Measurements from ENCODE around the gene PML. TPM values are rescaled to one million over a fixed set of nuclear protein-coding genes. Genes with fewer than 3 reads are reported as not detected.
"Not testable (repeated sequence)": the region's sequence is repeated elsewhere in the genome, so short reads cannot be mapped to it uniquely, and the experiment has no call there.

The PML gene
- total and polyA plus RNA-seq, 10 donors = 17.5 to 127 (median 83.1) TPM

DNA sequence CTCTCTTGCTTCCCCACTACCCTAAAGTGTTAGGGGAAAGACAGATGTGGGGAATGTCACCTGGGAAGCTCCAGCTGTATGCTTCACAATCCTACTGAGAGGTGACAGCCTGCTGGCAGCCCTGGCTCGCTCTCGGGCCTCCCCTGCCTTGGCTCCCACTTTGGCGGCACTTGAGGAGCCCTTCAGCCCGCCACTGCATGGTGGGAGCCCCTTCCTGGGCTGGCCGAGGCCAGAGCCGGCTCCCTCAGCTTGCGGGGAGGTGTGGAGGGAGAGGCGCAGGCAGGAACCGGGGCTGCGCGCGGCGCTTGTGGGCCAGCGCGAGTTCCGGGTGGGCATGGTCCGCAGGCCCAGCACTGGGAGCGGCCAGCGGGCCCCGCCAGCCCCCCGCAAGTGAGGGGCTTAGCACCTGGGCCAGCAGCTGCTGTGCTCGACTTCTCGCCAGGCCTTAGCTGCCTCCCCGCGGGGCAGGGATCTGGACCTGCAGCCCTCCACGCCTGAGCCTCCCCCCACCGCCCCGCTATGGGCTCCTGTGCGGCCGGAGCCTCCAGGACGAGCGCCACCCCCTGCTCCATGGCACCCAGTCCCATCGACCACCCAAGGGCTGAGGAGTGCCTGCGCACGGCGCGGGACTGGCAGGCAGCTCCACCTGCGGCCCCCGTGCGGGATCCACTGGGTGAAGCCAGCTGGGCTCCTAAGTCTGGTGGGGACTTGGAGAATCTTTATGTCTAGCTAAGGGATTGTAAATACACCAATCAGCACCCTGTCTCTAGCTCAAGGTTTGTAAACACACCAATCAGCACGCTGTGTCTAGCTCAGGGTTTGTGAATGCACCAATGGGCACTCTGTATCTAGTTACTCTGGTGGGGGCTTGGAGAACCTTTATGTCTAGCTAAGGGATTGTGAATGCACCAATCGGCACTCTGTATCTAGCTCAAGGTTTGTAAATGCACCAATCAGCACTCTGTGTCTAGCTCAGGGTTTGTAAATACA is 58.0 kb downstream of the PML start:
- not testable (repeated sequence) for H3K9me3 ChIP-seq; H3K27me3 ChIP-seq (replicated peaks in 1 of 7); H3K36me3 ChIP-seq; H3K4me3 ChIP-seq
- TF ChIP-seq POLR2AphosphoS5 (IDR thresholded peaks at IDR 0.05) = peak in 1 of 3 donors; percentile 16
- H3K27ac ChIP-seq = peak overlapping the region in 7 of 8 donors; percentile 46 to 80 (median 66)
- DNase-seq = peak; percentile 72
- intact Hi-C loops (cut with DNase I; ENCODE audit: low total_unique reads) = loop anchor here (5.0 kb wide), 1 partner anchor 270 kb away; no protein-coding TSS in a partner anchor
- peaks cover 11 to 52% (median 29%) of the 10 kb centered on the region in 6 donors for H3K4me1 ChIP-seq
- WGBS, 5 donors = 90 to 94% (median 90%) methylated on average over 20 to 42 of the region's 42 CpGs

DNA sequence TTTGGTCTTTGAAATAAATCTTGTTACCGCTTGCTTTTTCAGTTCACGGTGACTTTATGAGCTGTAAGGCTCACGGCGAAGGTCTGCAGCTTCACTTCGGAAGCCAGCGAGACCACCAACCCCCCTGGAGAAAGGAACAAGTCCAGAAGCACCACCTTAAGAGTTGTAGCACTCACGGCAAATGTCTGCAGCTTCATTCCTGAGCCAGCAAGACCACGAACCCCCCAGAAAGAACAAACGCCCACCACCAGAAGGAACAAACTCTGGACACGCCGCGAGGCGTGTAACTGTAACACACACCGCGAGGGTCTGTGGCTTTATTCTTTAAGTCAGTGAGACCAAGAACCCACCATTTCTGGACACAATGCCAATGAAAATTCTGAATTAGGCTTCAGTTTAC is 59.0 kb downstream of the PML start:
- no peak for DNase-seq
- Histone ChIP-seq H3K4me3 (no peak overlapping the region), H3K4me1 (peaks cover 7 to 43% (median 20%) of the 10 kb centered on the region in 6 donors), H3K36me3 (no peaks in the 10 kb centered on the region), H3K27me3 (replicated peaks in 1 of 7) (no peaks in the 10 kb centered on the region), H3K27ac (no peak overlapping the region), H3K9me3 (no peaks in the 10 kb centered on the region)
- TF ChIP-seq POLR2AphosphoS5 (IDR thresholded peaks at IDR 0.05) (no peak), POLR2A (IDR thresholded peaks at IDR 0.05) (no peak)
- TF ChIP-seq, protein P1, sequence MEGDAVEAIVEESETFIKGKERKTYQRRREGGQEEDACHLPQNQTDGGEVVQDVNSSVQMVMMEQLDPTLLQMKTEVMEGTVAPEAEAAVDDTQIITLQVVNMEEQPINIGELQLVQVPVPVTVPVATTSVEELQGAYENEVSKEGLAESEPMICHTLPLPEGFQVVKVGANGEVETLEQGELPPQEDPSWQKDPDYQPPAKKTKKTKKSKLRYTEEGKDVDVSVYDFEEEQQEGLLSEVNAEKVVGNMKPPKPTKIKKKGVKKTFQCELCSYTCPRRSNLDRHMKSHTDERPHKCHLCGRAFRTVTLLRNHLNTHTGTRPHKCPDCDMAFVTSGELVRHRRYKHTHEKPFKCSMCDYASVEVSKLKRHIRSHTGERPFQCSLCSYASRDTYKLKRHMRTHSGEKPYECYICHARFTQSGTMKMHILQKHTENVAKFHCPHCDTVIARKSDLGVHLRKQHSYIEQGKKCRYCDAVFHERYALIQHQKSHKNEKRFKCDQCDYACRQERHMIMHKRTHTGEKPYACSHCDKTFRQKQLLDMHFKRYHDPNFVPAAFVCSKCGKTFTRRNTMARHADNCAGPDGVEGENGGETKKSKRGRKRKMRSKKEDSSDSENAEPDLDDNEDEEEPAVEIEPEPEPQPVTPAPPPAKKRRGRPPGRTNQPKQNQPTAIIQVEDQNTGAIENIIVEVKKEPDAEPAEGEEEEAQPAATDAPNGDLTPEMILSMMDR (IDR thresholded peaks at IDR 0.05 in 8 of 11, conservative IDR thresholded peaks at IDR 0.05 in 3 of 11) = no peak
- 74 to 84% (median 77%) methylated on average over 15 of the region's 15 CpGs for WGBS, 5 donors
- intact Hi-C loops (cut with DNase I; ENCODE audit: low total_unique reads) = loop anchor here (5.0 kb wide), 1 partner anchor 269 kb away; no protein-coding TSS in a partner anchor

DNA sequence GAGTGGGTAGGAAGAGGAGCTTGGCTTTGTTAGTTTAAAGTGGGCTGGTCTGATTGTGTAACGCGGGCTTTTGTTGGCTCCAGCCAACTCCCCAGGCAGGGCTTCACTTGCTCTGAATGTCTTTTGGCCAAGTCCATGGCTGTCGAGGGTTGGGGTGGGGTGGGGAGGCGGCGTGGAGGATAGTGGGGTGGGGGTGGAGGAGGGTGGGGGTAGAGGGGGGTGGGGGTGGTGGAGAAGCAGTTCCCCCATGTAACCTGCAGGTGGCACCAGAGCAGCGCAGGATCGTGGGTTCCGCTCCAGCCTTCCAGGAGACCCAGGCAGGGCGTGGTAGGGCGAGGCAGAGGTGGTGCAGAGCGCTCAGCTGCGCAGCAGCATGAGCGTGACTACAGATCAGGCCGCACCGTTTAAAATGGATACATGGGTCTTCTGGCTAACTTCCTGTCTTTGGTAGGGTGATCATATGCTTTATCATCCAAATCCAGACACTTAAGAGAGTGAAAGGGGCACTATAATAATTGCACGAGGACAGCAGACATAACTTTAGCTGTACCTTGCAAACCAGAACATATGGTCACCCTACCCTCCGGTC is 59.5 kb downstream of the PML start:
- peaks cover 3 to 38% (median 18%) of the 10 kb centered on the region in 6 donors for H3K4me1 ChIP-seq
- intact Hi-C loops (cut with DNase I; ENCODE audit: low total_unique reads) = loop anchor here (5.0 kb wide), 1 partner anchor 268 kb away; no protein-coding TSS in a partner anchor
- peak; percentile 90 for DNase-seq
- no peaks in the 10 kb centered on the region for H3K36me3 ChIP-seq
- H3K27me3 ChIP-seq (replicated peaks in 1 of 7) = no peaks in the 10 kb centered on the region
- no peak overlapping the region for H3K27ac ChIP-seq
- H3K4me3 ChIP-seq = peak overlapping the region in 1 of 8 donors; percentile 44
- H3K9me3 ChIP-seq = no peaks in the 10 kb centered on the region
- TF ChIP-seq, protein P1 (IDR thresholded peaks at IDR 0.05 in 8 of 11, conservative IDR thresholded peaks at IDR 0.05 in 3 of 11) = peak in 10 of 11 experiments; percentile 12 to 81 (median 49)
- peak in 2 of 3 donors; percentile 40 to 51 for TF ChIP-seq POLR2AphosphoS5 (IDR thresholded peaks at IDR 0.05)
- no peak for TF ChIP-seq POLR2A (IDR thresholded peaks at IDR 0.05)
- WGBS, 5 donors = 9 to 17% (median 12%) methylated on average over 15 to 17 of the region's 17 CpGs

DNA sequence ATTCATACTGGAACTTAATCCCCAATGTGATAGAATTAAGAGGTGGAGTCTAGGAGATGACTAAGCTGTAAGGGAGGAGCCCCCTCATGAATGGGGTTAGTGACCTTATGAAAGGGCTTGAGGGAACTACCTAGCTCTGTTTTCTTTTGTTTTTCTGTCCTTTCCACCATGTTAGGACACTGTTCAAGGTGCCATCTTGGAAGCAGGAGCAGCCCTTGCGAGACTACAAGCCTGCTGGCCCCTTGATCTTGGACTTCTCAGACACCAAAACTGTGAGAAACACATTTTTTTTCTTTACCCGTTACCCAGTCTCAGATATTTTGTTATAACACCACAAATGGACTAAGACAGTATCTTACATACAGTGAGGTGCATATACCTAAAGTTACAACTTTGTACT is 61.3 kb downstream of the PML start:
- no peak overlapping the region for H3K27ac ChIP-seq
- peaks cover 3 to 28% (median 15%) of the 10 kb centered on the region in 6 donors for H3K4me1 ChIP-seq
- no peak for DNase-seq
- no peak overlapping the region for H3K4me3 ChIP-seq
- TF ChIP-seq POLR2AphosphoS5 (IDR thresholded peaks at IDR 0.05) (no peak), POLR2A (IDR thresholded peaks at IDR 0.05) (no peak)
- TF ChIP-seq, protein P1 (IDR thresholded peaks at IDR 0.05 in 8 of 11, conservative IDR thresholded peaks at IDR 0.05 in 3 of 11) = no peak
- H3K36me3 ChIP-seq = no peaks in the 10 kb centered on the region
- no peaks in the 10 kb centered on the region for H3K27me3 ChIP-seq (replicated peaks in 1 of 7)
- intact Hi-C loops (cut with DNase I; ENCODE audit: low total_unique reads) = no loop called here
- H3K9me3 ChIP-seq = no peaks in the 10 kb centered on the region
- 86 to 96% (median 88%) methylated on average over 2 of the region's 2 CpGs for WGBS, 5 donors

DNA sequence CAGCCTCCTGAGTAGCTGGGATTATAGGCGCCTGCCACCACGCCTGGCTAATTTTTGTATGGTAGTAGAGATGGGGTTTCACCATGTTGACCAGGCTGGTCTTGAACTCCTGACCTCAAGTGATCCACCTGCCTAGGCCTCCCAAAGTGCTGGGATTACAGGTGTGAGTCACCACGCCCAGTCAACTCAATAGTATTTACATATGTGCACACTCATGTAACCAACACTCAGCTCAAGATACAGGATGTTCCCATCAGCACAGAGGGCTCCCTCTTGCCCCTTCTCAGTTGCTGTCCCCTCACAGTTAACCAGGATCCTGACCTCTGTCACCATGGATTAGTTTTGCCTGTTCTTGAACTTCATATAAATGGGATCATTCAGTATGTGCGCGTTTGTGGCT is 61.8 kb downstream of the PML start:
- H3K4me3 ChIP-seq; H3K27ac ChIP-seq; H3K27me3 ChIP-seq (replicated peaks in 1 of 7); DNase-seq; H3K9me3 ChIP-seq; intact Hi-C loops (cut with DNase I; ENCODE audit: low total_unique reads); H3K36me3 ChIP-seq: not testable (repeated sequence)
- peaks cover 3 to 22% (median 13%) of the 10 kb centered on the region in 6 donors for H3K4me1 ChIP-seq
- WGBS, 5 donors = 90 to 95% (median 92%) methylated on average over 5 of the region's 5 CpGs

DNA sequence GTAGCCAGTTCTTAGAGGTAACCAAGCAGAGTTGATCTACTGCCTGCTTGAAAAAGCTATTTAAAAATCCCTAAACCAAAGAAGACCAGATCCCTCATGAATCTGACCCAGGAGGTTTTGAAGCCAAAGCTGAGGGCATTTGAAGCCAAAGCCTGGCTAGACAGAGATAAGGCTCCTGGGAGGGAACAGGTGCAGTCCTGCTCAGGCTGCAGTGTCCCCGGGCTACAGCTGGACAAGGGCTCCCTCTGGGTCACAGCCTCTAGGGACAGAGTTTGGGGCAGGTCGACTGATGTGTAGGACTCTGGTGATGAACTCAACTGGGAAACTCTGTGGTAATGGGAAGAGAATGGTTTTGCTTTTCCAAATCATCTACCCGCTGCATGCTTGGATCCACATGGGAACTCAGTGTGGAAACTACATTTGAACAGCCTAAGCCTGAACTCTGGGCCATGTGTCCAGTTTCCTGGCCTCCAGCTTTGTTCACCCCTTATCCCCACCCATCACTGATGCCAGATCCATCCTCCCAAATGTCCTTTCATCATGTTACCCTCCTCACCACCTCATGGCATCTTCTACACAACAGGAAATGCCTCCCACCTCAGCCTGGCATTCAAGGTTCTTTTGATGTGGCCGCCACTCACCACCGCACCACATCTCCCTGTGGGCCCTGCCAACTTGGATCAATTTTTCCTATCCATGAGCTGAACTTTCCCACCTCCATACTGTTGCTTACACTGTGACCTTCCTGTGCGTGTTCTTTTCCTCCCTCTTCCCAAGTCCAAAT is 64.7 kb downstream of the PML start:
- intact Hi-C loops (cut with DNase I; ENCODE audit: low total_unique reads) = not testable (repeated sequence)
- peak; percentile 56 for DNase-seq
- 76 to 92% (median 91%) methylated on average over 6 of the region's 6 CpGs for WGBS, 5 donors

More for the DNA sequence above, 64.7 kb downstream of the PML start:
- H3K36me3 ChIP-seq; H3K4me3 ChIP-seq; H3K27ac ChIP-seq; H3K9me3 ChIP-seq; H3K4me1 ChIP-seq; H3K27me3 ChIP-seq (replicated peaks in 1 of 7): not testable (repeated sequence)
